Peyer's patch (tissue), 4 donors: ENCODE measurements around the gene FNDC3A.

ENCODE experiments used
- POLR2A ChIP-seq, 2 donors: fragments of 450-650 bp; IDR thresholded peaks; one replicate each; pipeline ENCODE4 v1.5.1; 2017; ENCODE audit warnings: antibody characterized with exemption in 2 of 2, mild to moderate bottlenecking in 2 of 2, moderate library complexity in 2 of 2
- TF ChIP-seq, protein P1 (sequence below), 6 experiments: fragments of 450-650 bp in 4 of 6; fragments of 200-600 bp in 2 of 6; sonication (generic) in 1 of 6; IDR thresholded peaks; one replicate each; pipeline ENCODE4 v1.5.1; 2017 to 2019; ENCODE audit warnings: antibody characterized with exemption in 6 of 6, mild to moderate bottlenecking in 3 of 6, moderate library complexity in 1 of 6

DNA sequence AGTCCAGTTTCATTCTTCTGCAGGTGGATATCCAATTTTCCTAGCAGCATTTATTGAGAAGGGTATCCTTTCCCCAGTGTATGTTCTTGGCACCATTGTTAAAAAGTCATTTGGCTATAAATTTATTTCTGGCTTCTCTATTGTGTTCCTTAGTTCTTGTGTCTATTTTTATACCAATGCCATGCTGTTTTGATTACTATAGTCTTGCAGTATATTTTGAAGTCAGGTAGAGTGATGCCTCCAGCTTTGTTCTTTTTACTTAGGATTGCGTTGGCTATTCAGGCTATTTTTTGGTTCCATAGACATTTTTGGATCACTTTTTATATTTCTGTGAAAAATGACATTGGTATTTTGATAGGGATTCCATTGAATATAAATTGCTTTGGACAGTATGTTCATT is 172.7 kb downstream of the FNDC3A start:
- TF ChIP-seq, protein P1, sequence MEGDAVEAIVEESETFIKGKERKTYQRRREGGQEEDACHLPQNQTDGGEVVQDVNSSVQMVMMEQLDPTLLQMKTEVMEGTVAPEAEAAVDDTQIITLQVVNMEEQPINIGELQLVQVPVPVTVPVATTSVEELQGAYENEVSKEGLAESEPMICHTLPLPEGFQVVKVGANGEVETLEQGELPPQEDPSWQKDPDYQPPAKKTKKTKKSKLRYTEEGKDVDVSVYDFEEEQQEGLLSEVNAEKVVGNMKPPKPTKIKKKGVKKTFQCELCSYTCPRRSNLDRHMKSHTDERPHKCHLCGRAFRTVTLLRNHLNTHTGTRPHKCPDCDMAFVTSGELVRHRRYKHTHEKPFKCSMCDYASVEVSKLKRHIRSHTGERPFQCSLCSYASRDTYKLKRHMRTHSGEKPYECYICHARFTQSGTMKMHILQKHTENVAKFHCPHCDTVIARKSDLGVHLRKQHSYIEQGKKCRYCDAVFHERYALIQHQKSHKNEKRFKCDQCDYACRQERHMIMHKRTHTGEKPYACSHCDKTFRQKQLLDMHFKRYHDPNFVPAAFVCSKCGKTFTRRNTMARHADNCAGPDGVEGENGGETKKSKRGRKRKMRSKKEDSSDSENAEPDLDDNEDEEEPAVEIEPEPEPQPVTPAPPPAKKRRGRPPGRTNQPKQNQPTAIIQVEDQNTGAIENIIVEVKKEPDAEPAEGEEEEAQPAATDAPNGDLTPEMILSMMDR (IDR thresholded peaks at IDR 0.05), result no peak
- no peak for TF ChIP-seq POLR2A (IDR thresholded peaks at IDR 0.05)
